ENCODE results near the gene PLEKHA3.
"Not testable (repeated sequence)": the region's sequence is repeated elsewhere in the genome, so short reads cannot be mapped to it uniquely, and the experiment has no call there.

Gene PLEKHA3
- 16.7 to 48.1 (median 30.7) reads per million in 17 experiments for total RNA-seq

- peak; percentile 98 to 99 (median 99) for DNase-seq
Measured at GRCh38 chr2:178480227-178481181, at the start of gene PLEKHA3. Gene PLEKHA3, plus strand, starts transcription at chr2:178480457. Its CDS starts 413 bp downstream, at chr2:178480870.

GRCh38 chr2:178436662-178437061 lies 43.6 kb upstream of the PLEKHA3 start:
- DNase-seq, result no peak

GRCh38 chr2:178441426-178441825 lies 38.8 kb upstream of the PLEKHA3 start:
- no peak for DNase-seq

GRCh38 chr2:178448968-178449661 lies 31.1 kb upstream of the PLEKHA3 start:
- no peak for DNase-seq

- peak in 3 of 4 experiments; percentile 10 to 26 (median 20) for DNase-seq
Measured at GRCh38 chr2:178449700-178450523, 30.3 kb upstream of the PLEKHA3 start.

GRCh38 chr2:178450524-178450773 lies 29.8 kb upstream of the PLEKHA3 start:
- DNase-seq, result no peak

- DNase-seq, result peak; percentile 98 to 100 (median 98)
Measured at GRCh38 chr2:178450774-178451525, 29.3 kb upstream of the PLEKHA3 start, which contains the start of the genes PJVK and PRKRA. Gene PJVK, plus strand, starts transcription at chr2:178451378. Its CDS starts 2,032 bp downstream, at chr2:178453410. Gene PRKRA, minus strand, starts transcription at chr2:178451175. Its CDS starts 145 bp downstream, at chr2:178451030.

GRCh38 chr2:178452334-178452733 lies 27.9 kb upstream of the PLEKHA3 start:
- no peak for DNase-seq

- no peak for DNase-seq
Measured at GRCh38 chr2:178452870-178453269, 27.4 kb upstream of the PLEKHA3 start.

- DNase-seq, result no peak
Measured at GRCh38 chr2:178455947-178456346, 24.3 kb upstream of the PLEKHA3 start.

- no peak for DNase-seq
Measured at GRCh38 chr2:178457390-178457886, 22.8 kb upstream of the PLEKHA3 start.

GRCh38 chr2:178469219-178469849 lies 10.9 kb upstream of the PLEKHA3 start:
- no peak for DNase-seq

- DNase-seq, result not testable (repeated sequence)
Measured at GRCh38 chr2:178471313-178471712, 8.9 kb upstream of the PLEKHA3 start.

GRCh38 chr2:178473373-178473772 lies 6.9 kb upstream of the PLEKHA3 start:
- DNase-seq, result no peak

GRCh38 chr2:178473931-178474330 lies 6.3 kb upstream of the PLEKHA3 start:
- DNase-seq, result no peak

- no peak for DNase-seq
Measured at GRCh38 chr2:178474560-178474959, 5.7 kb upstream of the PLEKHA3 start.

- DNase-seq, result no peak
Measured at GRCh38 chr2:178476477-178476876, 3.8 kb upstream of the PLEKHA3 start.

GRCh38 chr2:178477443-178478129 lies 2.7 kb upstream of the PLEKHA3 start:
- no peak for DNase-seq

GRCh38 chr2:178478130-178478438 lies 2.2 kb upstream of the PLEKHA3 start:
- DNase-seq, result peak in 3 of 4 experiments; percentile 23 to 31 (median 31)

GRCh38 chr2:178478439-178479274 lies 1.6 kb upstream of the PLEKHA3 start, which contains the start of gene FKBP7:
Gene FKBP7, minus strand, starts transcription at chr2:178478600. Its CDS starts 101 bp downstream, at chr2:178478499.
- DNase-seq, result peak; percentile 87 to 96 (median 94)
